ENCODE data around the gene DDX39A.
"Not testable (repeated sequence)": the region's sequence is repeated elsewhere in the genome, so short reads cannot be mapped to it uniquely, and the experiment has no call there.

Gene DDX39A

DNA sequence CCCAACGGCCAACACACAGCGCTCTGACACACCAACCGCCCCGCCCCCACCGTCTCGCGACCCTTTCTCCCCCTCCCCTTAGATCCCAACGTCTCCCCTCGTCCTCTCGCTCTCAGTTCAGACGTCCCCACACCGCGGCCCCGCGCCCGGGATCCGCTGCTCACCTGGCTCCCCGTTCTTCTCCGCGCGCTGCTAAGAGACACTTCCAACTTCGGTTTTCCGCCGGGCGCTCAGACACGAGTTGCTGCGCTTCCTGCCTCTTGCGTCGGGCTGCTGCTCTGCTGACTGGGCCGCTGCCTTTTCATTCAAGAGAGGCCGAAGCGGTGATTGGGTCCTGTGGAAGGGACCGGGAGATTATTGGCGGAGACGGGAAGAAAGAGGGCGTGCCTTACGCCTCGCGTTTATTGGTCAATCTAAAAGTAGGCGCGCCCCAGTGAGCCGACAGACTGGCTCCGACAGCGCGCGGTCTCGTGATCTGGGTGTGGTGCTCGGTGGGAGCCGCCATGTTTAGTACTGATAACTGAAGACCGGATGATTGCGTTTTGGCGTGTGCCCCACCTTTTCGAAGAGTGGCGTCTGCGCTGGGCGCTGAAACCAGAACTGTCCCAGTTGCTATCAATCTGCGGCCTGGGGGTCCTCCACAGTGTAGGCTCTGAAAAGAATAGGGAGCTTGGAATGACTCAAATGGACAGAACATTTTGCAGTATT lies at the start of gene DDX39A:
TSS of gene DDX39A (minus strand) at position 236 of the 708 bp plus-strand sequence. CDS start 6,121 bp downstream, outside the sequence.
- DNase-seq, result peak; percentile 87 to 99 (median 97)

- no peak for DNase-seq
Observed at GRCh38 chr19:14467816-14468215, 48.7 kb upstream of the DDX39A start.

DNA sequence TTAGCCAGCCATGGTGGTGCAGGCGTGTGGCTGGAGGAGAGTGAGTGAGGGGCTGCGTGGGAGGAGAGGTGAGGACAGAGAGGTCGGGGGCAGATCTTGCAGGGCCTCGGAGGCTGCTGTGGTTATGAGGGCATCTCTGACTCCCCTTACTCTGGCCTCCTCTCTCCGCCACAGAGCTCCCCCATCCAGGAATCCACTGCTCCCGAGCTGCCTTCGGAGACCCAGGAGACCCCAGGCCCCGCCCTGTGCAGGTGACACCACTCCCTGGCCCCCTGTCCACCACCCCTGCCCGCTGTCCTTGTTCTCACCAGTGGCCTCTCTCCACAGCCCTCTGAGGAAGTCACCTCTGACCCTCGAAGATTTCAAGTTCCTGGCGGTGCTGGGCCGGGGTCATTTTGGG lies 48.2 kb upstream of the DDX39A start:
- DNase-seq, result no peak

DNA sequence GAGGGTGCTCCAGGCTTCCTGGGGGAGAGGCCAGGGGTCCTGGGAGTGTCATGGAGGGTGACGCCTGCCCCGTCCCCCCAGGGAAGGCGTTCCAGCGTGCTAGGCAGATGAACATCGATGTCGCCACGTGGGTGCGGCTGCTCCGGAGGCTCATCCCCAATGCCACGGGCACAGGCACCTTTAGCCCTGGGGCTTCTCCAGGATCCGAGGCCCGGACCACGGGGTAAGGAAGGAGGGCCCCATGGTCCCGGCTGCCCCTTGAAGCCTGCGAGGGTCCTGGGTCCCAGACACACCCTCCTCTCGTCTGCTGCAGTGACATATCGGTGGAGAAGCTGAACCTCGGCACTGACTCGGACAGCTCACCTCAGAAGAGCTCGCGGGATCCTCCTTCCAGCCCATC lies 44.6 kb upstream of the DDX39A start:
- no peak for DNase-seq

- not testable (repeated sequence) for DNase-seq
Observed at GRCh38 chr19:14462401-14462800, 43.3 kb upstream of the DDX39A start.

- no peak for DNase-seq
Observed at GRCh38 chr19:14460935-14461334, 41.8 kb upstream of the DDX39A start.

GRCh38 chr19:14459703-14460102 lies 40.6 kb upstream of the DDX39A start:
- DNase-seq, result no peak

GRCh38 chr19:14452303-14452702 lies 33.2 kb upstream of the DDX39A start:
- not testable (repeated sequence) for DNase-seq

- DNase-seq, result no peak
Observed at GRCh38 chr19:14450876-14451275, 31.7 kb upstream of the DDX39A start.

- DNase-seq, result peak in 1 of 56 donors; percentile 51
Observed at GRCh38 chr19:14450168-14450874, 31.2 kb upstream of the DDX39A start.

- DNase-seq, result no peak
Observed at GRCh38 chr19:14449321-14449720, 30.2 kb upstream of the DDX39A start.

GRCh38 chr19:14446336-14447036 lies 27.3 kb upstream of the DDX39A start:
- DNase-seq, result no peak

DNA sequence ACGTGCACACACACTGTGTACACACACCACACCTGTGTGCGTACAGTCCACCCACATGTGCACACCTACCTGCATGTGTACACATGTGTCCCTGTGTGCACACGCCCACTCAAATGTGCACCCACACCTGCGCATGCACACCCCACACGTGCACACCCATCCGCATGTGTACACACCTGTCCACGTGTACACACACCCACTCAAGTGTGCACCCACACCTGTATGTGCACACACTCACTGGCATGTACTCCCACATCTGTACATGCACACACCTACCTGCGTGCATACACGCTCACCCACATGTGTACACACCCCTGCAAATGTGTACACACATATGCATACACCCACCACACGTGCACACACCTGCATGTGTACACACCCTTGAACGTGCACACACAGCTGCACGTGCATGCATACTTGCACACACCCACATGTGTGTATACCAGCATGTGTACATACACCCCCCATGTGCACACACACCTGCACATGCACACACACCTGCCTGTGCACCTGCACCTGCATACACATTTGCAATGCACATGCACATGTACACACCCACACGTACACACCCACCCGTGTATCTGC lies 24.6 kb upstream of the DDX39A start:
- DNase-seq, result no peak

DNA sequence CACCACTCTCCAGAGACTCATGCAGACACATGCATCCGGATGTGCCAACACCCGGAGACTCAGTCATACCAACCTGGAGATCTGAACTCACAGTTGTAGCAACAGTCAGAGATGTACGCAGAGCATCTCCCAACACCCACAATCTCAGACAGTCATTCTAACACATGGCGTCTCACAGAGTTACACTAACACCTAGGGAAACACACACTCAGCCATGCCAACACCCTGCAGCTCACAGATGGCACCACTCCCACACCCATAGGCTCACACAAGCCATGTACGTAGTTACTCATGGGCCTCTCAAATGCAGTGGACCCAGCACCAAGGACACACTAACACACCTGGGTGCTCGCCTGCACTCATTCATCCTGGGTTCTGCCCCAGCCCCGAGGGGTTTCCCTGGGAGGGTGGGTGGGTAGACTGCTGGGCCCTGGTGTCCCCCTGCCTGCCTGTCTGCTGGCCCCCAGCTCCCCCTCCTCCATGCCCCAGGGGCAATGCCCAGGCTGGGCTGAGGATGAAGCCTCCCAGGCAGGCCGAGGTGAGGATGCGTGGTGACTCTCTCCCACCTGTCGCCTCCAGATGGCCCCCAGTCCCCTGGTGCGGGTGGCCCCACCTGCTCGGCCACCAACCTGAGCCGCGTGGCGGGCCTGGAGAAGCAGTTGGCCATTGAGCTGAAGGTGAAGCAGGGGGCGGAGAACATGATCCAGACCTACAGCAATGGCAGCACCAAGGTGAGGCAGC lies 23.9 kb upstream of the DDX39A start:
- DNase-seq, result no peak

- peak in 18 of 56 donors; percentile 1 to 53 (median 16) for DNase-seq
Observed at GRCh38 chr19:14441041-14441938, 22.1 kb upstream of the DDX39A start.

DNA sequence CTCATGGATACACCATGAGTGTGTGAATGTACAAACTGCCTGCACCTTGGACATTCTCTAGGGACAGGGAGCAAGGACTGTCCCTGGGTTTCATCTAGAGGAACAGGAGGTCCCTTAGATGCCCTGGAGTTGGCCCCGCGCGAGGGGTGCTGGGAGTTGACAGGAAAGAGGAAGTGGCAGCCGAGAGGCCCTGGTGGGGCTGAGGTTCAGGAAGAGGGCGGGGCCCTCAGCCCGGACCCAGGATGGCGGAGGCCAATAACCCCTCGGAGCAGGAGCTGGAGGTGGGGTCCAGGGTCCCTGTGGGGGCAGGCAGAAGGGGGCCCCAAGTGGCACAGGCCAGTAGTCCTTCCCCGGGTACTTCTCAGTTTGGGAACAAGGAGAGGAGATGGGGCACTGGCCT lies 20.9 kb upstream of the DDX39A start:
- DNase-seq, result peak in 26 of 56 donors; percentile 2 to 52 (median 21)

DNA sequence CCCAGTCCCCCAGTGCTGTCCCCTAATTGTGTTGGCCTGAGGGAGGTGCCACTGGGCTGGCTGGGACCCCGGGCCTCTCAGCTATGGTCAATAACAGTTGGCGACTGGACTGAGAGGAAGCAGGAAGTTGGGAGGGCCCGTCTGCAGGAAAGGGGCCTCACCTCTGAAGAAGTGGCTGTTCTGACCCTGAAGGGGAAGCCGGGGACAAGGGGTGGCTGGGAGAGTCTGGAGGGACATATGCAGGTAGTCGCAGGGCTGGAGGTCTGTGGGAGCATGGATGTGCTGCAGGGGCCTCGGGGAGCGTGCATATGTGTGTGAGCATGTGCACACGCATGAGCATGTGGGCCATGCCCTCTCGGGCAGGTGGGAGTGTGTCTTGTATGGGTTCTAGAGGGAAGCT lies 19.9 kb upstream of the DDX39A start:
- no peak for DNase-seq

DNA sequence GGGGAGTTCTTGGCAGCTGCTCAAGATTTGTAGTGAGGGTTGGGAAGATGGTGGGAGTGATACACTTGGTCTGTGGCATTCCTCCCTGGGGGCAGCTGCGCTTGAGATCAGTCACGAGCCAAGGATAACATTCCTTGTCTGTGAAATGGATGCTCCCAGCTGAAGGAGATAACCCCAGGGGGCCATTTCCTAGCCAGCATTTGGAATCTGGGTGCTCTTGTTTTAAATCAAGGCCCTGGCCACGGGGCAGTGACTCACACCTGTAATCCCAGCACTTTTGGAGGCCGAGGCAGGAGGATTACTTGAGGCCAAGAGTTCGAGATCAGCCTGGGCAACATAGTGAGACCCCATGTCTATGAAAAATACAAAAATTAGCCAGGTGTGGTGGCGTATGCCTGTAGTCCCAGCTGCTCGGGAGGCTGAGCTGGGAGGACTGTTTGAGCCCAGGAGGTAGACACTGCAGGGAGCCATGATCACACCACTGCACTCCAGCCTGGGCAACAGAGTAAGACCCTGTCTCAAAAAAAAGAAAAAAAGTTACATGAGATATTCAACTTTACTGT lies 18.5 kb upstream of the DDX39A start:
- no peak for DNase-seq

DNA sequence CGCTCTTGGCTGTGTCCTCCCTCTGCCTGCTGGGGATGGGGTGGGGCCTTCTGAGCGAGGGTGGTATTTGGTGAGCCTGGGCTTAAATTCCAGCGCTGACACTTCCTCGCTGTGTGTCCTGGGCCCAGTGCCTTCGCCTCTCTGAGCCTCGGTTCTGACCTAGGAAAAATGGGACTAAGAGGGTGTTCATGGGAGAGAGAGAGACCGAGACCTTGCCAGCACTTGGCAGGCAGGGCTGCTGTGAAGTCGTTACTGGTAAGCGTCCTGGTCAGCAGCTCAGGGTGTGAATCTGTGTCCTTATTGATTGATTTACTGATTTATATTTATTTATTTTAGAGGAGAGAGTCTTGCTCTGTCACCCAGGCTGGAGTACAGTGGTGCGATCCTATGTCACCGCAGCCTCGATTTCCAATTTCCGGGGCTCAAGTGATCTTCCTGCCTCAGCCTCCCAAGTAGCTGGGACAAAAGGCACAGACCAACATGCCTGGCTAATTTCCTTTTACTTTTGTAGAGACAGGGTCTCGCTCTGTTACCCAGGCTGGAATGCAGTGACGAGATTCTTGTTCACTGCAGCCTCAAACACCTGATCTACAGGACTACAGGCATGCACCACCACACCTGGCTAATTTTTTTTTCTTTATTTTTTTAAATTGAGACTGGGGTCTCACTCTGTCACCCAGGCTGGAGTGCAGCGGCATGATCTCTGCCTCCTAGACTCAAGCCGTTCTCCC lies 16.3 kb upstream of the DDX39A start:
- DNase-seq, result no peak

Measured in nucleus accumbens (tissue), 56 donors.